Adipocyte (in vitro differentiated cells): ENCODE measurements around the gene RALGPS1.
"Not testable (repeated sequence)": the region's sequence is repeated elsewhere in the genome, so short reads cannot be mapped to it uniquely, and the experiment has no call there.

Experiments
- DNase-seq: peaks from one replicate; pipeline ENCODE4 v3.0.0-alpha.2; 2015; ENCODE audit warnings: low read depth
- H3K27me3 ChIP-seq: replicated peaks from 2 replicates; pipeline ENCODE4 v1.7.0; 2013; ENCODE audit warnings: mild to moderate bottlenecking, low read length, moderate library complexity; ENCODE audit not compliant: control insufficient read depth, insufficient read depth
- H3K36me3 ChIP-seq: 2 replicates; pipeline ENCODE4 v1.7.0; 2013; ENCODE audit warnings: low read length, mild to moderate bottlenecking, moderate library complexity; ENCODE audit not compliant: control insufficient read depth, insufficient read depth, severe bottlenecking
- H3K4me1 ChIP-seq: 2 replicates; pipeline ENCODE4 v1.7.0; 2013; ENCODE audit warnings: mild to moderate bottlenecking, low read length, moderate library complexity; ENCODE audit not compliant: control insufficient read depth, insufficient read depth
- H3K4me3 ChIP-seq: 2 replicates; pipeline ENCODE4 v1.7.0; 2013; ENCODE audit warnings: mild to moderate bottlenecking, low read length, moderate library complexity
- H3K9ac ChIP-seq: 2 replicates; pipeline ENCODE4 v1.7.0; 2013; ENCODE audit warnings: mild to moderate bottlenecking, low read length, moderate library complexity
- H3K9me3 ChIP-seq: 2 replicates; pipeline ENCODE4 v1.7.0; 2013; ENCODE audit warnings: mild to moderate bottlenecking, low read length, moderate library complexity; ENCODE audit not compliant: control insufficient read depth

The RALGPS1 gene

GRCh38 chr9:127146841-127147240 lies 232.3 kb downstream of the RALGPS1 start:
- not testable (repeated sequence) for H3K36me3 ChIP-seq, H3K9me3 ChIP-seq, H3K9ac ChIP-seq, DNase-seq, H3K27me3 ChIP-seq, H3K4me3 ChIP-seq
- H3K4me1 ChIP-seq, result peaks cover 37% of the 10 kb centered on the region

GRCh38 chr9:127147251-127147650 lies 232.7 kb downstream of the RALGPS1 start:
- Histone ChIP-seq H3K27me3 (peaks cover 5% of the 10 kb centered on the region), H3K9ac (no peak overlapping the region), H3K36me3 (no peaks in the 10 kb centered on the region), H3K9me3 (no peaks in the 10 kb centered on the region), H3K4me3 (no peak overlapping the region), H3K4me1 (peaks cover 33% of the 10 kb centered on the region)
- no peak for DNase-seq

- Histone ChIP-seq H3K9me3 (no peaks in the 10 kb centered on the region), H3K27me3 (peaks cover 5% of the 10 kb centered on the region), H3K4me1 (peaks cover 25% of the 10 kb centered on the region), H3K4me3 (no peak overlapping the region), H3K9ac (no peak overlapping the region), H3K36me3 (no peaks in the 10 kb centered on the region)
- no peak for DNase-seq
Measured at GRCh38 chr9:127148014-127148413, 233.4 kb downstream of the RALGPS1 start.

- H3K27me3 ChIP-seq, result peaks cover 5% of the 10 kb centered on the region
- DNase-seq, result no peak
- H3K4me1 ChIP-seq, result peaks cover 15% of the 10 kb centered on the region
- no peak overlapping the region for H3K9ac ChIP-seq
- no peaks in the 10 kb centered on the region for H3K9me3 ChIP-seq
- no peaks in the 10 kb centered on the region for H3K36me3 ChIP-seq
- no peak overlapping the region for H3K4me3 ChIP-seq
Measured at GRCh38 chr9:127149010-127149409, 234.4 kb downstream of the RALGPS1 start.

- Histone ChIP-seq H3K4me1 (peaks cover 14% of the 10 kb centered on the region), H3K27me3 (peaks cover 5% of the 10 kb centered on the region), H3K9ac (no peak overlapping the region), H3K9me3 (no peaks in the 10 kb centered on the region), H3K4me3 (no peak overlapping the region), H3K36me3 (no peaks in the 10 kb centered on the region)
- no peak for DNase-seq
Measured at GRCh38 chr9:127149463-127150390, 235.1 kb downstream of the RALGPS1 start.

GRCh38 chr9:127153501-127153900 lies 238.9 kb downstream of the RALGPS1 start:
- no peaks in the 10 kb centered on the region for H3K36me3 ChIP-seq
- H3K9ac ChIP-seq, result no peak overlapping the region
- H3K4me1 ChIP-seq, result peaks cover 15% of the 10 kb centered on the region
- H3K27me3 ChIP-seq, result peaks cover 5% of the 10 kb centered on the region
- no peaks in the 10 kb centered on the region for H3K9me3 ChIP-seq
- no peak overlapping the region for H3K4me3 ChIP-seq
- no peak for DNase-seq

- Histone ChIP-seq H3K9ac (no peak overlapping the region), H3K36me3 (no peaks in the 10 kb centered on the region)
Measured at GRCh38 chr9:127154003-127154389, 239.4 kb downstream of the RALGPS1 start.

GRCh38 chr9:127154390-127155191 lies 240.0 kb downstream of the RALGPS1 start:
- Histone ChIP-seq H3K4me1 (peaks cover 24% of the 10 kb centered on the region), H3K27me3 (no peaks in the 10 kb centered on the region), H3K4me3 (peak overlapping the region; percentile 37), H3K36me3 (no peaks in the 10 kb centered on the region), H3K9me3 (no peaks in the 10 kb centered on the region), H3K9ac (peak overlapping the region; percentile 15)
- peak; percentile 83 for DNase-seq

More at GRCh38 chr9:127154003-127154389, 239.4 kb downstream of the RALGPS1 start:
- H3K27me3 ChIP-seq, result peaks cover 5% of the 10 kb centered on the region
- H3K4me1 ChIP-seq, result peaks cover 18% of the 10 kb centered on the region
- no peak for DNase-seq
- no peaks in the 10 kb centered on the region for H3K9me3 ChIP-seq
- no peak overlapping the region for H3K4me3 ChIP-seq

GRCh38 chr9:127155314-127155960 lies 240.9 kb downstream of the RALGPS1 start:
- H3K27me3 ChIP-seq, result no peaks in the 10 kb centered on the region
- no peak overlapping the region for H3K9ac ChIP-seq
- H3K4me1 ChIP-seq, result peaks cover 29% of the 10 kb centered on the region
- no peaks in the 10 kb centered on the region for H3K36me3 ChIP-seq
- H3K4me3 ChIP-seq, result peak overlapping the region; percentile 37
- DNase-seq, result no peak
- no peaks in the 10 kb centered on the region for H3K9me3 ChIP-seq

- H3K27me3 ChIP-seq, result no peaks in the 10 kb centered on the region
- H3K9ac ChIP-seq, result no peak overlapping the region
- no peaks in the 10 kb centered on the region for H3K9me3 ChIP-seq
- no peak overlapping the region for H3K4me3 ChIP-seq
- H3K36me3 ChIP-seq, result no peaks in the 10 kb centered on the region
- no peak for DNase-seq
- H3K4me1 ChIP-seq, result peaks cover 45% of the 10 kb centered on the region
Measured at GRCh38 chr9:127158786-127159324, 244.3 kb downstream of the RALGPS1 start.
